ENCODE data around the gene URI1. TPM values are rescaled to one million over a fixed set of nuclear protein-coding genes. Genes with fewer than 3 reads are reported as not detected.

URI1 gene
- total and polyA plus RNA-seq, 2 donors, result 51.4 to 59.6 TPM

GRCh38 chr19:30000862-30001261 is 58.8 kb downstream of the URI1 start:
- Histone ChIP-seq H3K27ac (ENCODE audit: low read depth in 1 of 2, low read length in 1 of 2) (no peak overlapping the region), H3K27me3 (ENCODE audit: control insufficient read depth in 2 of 2, insufficient read depth in 1 of 2, low read length in 1 of 2) (no peaks in the 10 kb centered on the region), H3K4me1 (ENCODE audit: control insufficient read depth in 2 of 2, insufficient read depth in 2 of 2, low read length in 2 of 2) (peaks cover 1% of the 10 kb centered on the region in 2 donors), H3K4me3 (ENCODE audit: low read length in 2 of 2) (no peak overlapping the region), H3K36me3 (ENCODE audit: control insufficient read depth in 2 of 2, insufficient read depth in 2 of 2, low read length in 1 of 2) (no peaks in the 10 kb centered on the region), H3K9me3 (ENCODE audit: control insufficient read depth in 2 of 2, insufficient read depth in 1 of 2, low read length in 1 of 2) (no peaks in the 10 kb centered on the region)
- 100% methylated on average over 1 of the region's 1 CpG for WGBS
- DNase-seq (ENCODE audit: low read depth in 6 of 9, low spot score in 9 of 9), result no peak

- DNase-seq (ENCODE audit: low read depth in 6 of 9, low spot score in 9 of 9), result no peak
- H3K36me3 ChIP-seq (ENCODE audit: control insufficient read depth in 2 of 2, insufficient read depth in 2 of 2, low read length in 1 of 2), result no peaks in the 10 kb centered on the region
- H3K9me3 ChIP-seq (ENCODE audit: control insufficient read depth in 2 of 2, insufficient read depth in 1 of 2, low read length in 1 of 2), result no peaks in the 10 kb centered on the region
- no peaks in the 10 kb centered on the region for H3K27me3 ChIP-seq (ENCODE audit: control insufficient read depth in 2 of 2, insufficient read depth in 1 of 2, low read length in 1 of 2)
- H3K4me1 ChIP-seq (ENCODE audit: control insufficient read depth in 2 of 2, insufficient read depth in 2 of 2, low read length in 2 of 2), result peaks cover 4 to 5% of the 10 kb centered on the region in 2 donors
- WGBS, result 96% methylated on average over 3 of the region's 3 CpGs
- H3K4me3 ChIP-seq (ENCODE audit: low read length in 2 of 2), result no peak overlapping the region
- no peak overlapping the region for H3K27ac ChIP-seq (ENCODE audit: low read depth in 1 of 2, low read length in 1 of 2)
These were observed 59.3 kb downstream of the URI1 start for GRCh38 chr19:30001301-30001700.

GRCh38 chr19:30001791-30002190 is 59.8 kb downstream of the URI1 start:
- 90% methylated on average over 4 of the region's 4 CpGs for WGBS
- Histone ChIP-seq H3K4me1 (ENCODE audit: control insufficient read depth in 2 of 2, insufficient read depth in 2 of 2, low read length in 2 of 2) (peaks cover 4 to 5% of the 10 kb centered on the region in 2 donors), H3K36me3 (ENCODE audit: control insufficient read depth in 2 of 2, insufficient read depth in 2 of 2, low read length in 1 of 2) (no peaks in the 10 kb centered on the region), H3K27ac (ENCODE audit: low read depth in 1 of 2, low read length in 1 of 2) (no peak overlapping the region), H3K9me3 (ENCODE audit: control insufficient read depth in 2 of 2, insufficient read depth in 1 of 2, low read length in 1 of 2) (no peaks in the 10 kb centered on the region), H3K27me3 (ENCODE audit: control insufficient read depth in 2 of 2, insufficient read depth in 1 of 2, low read length in 1 of 2) (no peaks in the 10 kb centered on the region), H3K4me3 (ENCODE audit: low read length in 2 of 2) (no peak overlapping the region)
- no peak for DNase-seq (ENCODE audit: low read depth in 6 of 9, low spot score in 9 of 9)

- DNase-seq (ENCODE audit: low read depth in 6 of 9, low spot score in 9 of 9), result no peak
- H3K4me3 ChIP-seq (ENCODE audit: low read length in 2 of 2), result no peak overlapping the region
- 95% methylated on average over 6 of the region's 6 CpGs for WGBS
- peaks cover 4 to 5% of the 10 kb centered on the region in 2 donors for H3K4me1 ChIP-seq (ENCODE audit: control insufficient read depth in 2 of 2, insufficient read depth in 2 of 2, low read length in 2 of 2)
- H3K9me3 ChIP-seq (ENCODE audit: control insufficient read depth in 2 of 2, insufficient read depth in 1 of 2, low read length in 1 of 2), result no peaks in the 10 kb centered on the region
- H3K27ac ChIP-seq (ENCODE audit: low read depth in 1 of 2, low read length in 1 of 2), result no peak overlapping the region
- no peaks in the 10 kb centered on the region for H3K27me3 ChIP-seq (ENCODE audit: control insufficient read depth in 2 of 2, insufficient read depth in 1 of 2, low read length in 1 of 2)
- peaks cover under 1 to 1% of the 10 kb centered on the region in 2 donors for H3K36me3 ChIP-seq (ENCODE audit: control insufficient read depth in 2 of 2, insufficient read depth in 2 of 2, low read length in 1 of 2)
These were observed 61.8 kb downstream of the URI1 start for GRCh38 chr19:30003866-30004265.

GRCh38 chr19:30004403-30004802 is 62.4 kb downstream of the URI1 start:
- WGBS, result 100% methylated on average over 1 of the region's 1 CpG
- H3K4me1 ChIP-seq (ENCODE audit: control insufficient read depth in 2 of 2, insufficient read depth in 2 of 2, low read length in 2 of 2), result peaks cover 4 to 5% of the 10 kb centered on the region in 2 donors
- no peak overlapping the region for H3K27ac ChIP-seq (ENCODE audit: low read depth in 1 of 2, low read length in 1 of 2)
- no peaks in the 10 kb centered on the region for H3K27me3 ChIP-seq (ENCODE audit: control insufficient read depth in 2 of 2, insufficient read depth in 1 of 2, low read length in 1 of 2)
- DNase-seq (ENCODE audit: low read depth in 6 of 9, low spot score in 9 of 9), result no peak
- H3K4me3 ChIP-seq (ENCODE audit: low read length in 2 of 2), result no peak overlapping the region
- H3K36me3 ChIP-seq (ENCODE audit: control insufficient read depth in 2 of 2, insufficient read depth in 2 of 2, low read length in 1 of 2), result peaks cover 4 to 6% of the 10 kb centered on the region in 2 donors
- no peaks in the 10 kb centered on the region for H3K9me3 ChIP-seq (ENCODE audit: control insufficient read depth in 2 of 2, insufficient read depth in 1 of 2, low read length in 1 of 2)

GRCh38 chr19:30006207-30006606 is 64.2 kb downstream of the URI1 start:
- 41% methylated on average over 4 of the region's 4 CpGs for WGBS
- Histone ChIP-seq H3K27ac (ENCODE audit: low read depth in 1 of 2, low read length in 1 of 2) (no peak overlapping the region), H3K36me3 (ENCODE audit: control insufficient read depth in 2 of 2, insufficient read depth in 2 of 2, low read length in 1 of 2) (peaks cover 10 to 15% of the 10 kb centered on the region in 2 donors), H3K4me1 (ENCODE audit: control insufficient read depth in 2 of 2, insufficient read depth in 2 of 2, low read length in 2 of 2) (peaks cover 4 to 5% of the 10 kb centered on the region in 2 donors), H3K4me3 (ENCODE audit: low read length in 2 of 2) (no peak overlapping the region), H3K9me3 (ENCODE audit: control insufficient read depth in 2 of 2, insufficient read depth in 1 of 2, low read length in 1 of 2) (no peaks in the 10 kb centered on the region), H3K27me3 (ENCODE audit: control insufficient read depth in 2 of 2, insufficient read depth in 1 of 2, low read length in 1 of 2) (no peaks in the 10 kb centered on the region)
- DNase-seq (ENCODE audit: low read depth in 6 of 9, low spot score in 9 of 9), result peak in 6 of 9 donors; percentile 7 to 54 (median 10)

GRCh38 chr19:30008169-30008568 is 66.1 kb downstream of the URI1 start:
- Histone ChIP-seq H3K4me1 (ENCODE audit: control insufficient read depth in 2 of 2, insufficient read depth in 2 of 2, low read length in 2 of 2) (peaks cover 4 to 5% of the 10 kb centered on the region in 2 donors), H3K4me3 (ENCODE audit: low read length in 2 of 2) (no peak overlapping the region), H3K27ac (ENCODE audit: low read depth in 1 of 2, low read length in 1 of 2) (no peak overlapping the region), H3K36me3 (ENCODE audit: control insufficient read depth in 2 of 2, insufficient read depth in 2 of 2, low read length in 1 of 2) (peaks cover 17% of the 10 kb centered on the region in 2 donors), H3K27me3 (ENCODE audit: control insufficient read depth in 2 of 2, insufficient read depth in 1 of 2, low read length in 1 of 2) (no peaks in the 10 kb centered on the region), H3K9me3 (ENCODE audit: control insufficient read depth in 2 of 2, insufficient read depth in 1 of 2, low read length in 1 of 2) (no peaks in the 10 kb centered on the region)
- DNase-seq (ENCODE audit: low read depth in 6 of 9, low spot score in 9 of 9), result no peak
- 97% methylated on average over 2 of the region's 2 CpGs for WGBS

- H3K27me3 ChIP-seq (ENCODE audit: control insufficient read depth in 2 of 2, insufficient read depth in 1 of 2, low read length in 1 of 2), result no peaks in the 10 kb centered on the region
- WGBS, result 97% methylated on average over 10 of the region's 10 CpGs
- no peak overlapping the region for H3K27ac ChIP-seq (ENCODE audit: low read depth in 1 of 2, low read length in 1 of 2)
- no peak overlapping the region for H3K4me3 ChIP-seq (ENCODE audit: low read length in 2 of 2)
- no peaks in the 10 kb centered on the region for H3K9me3 ChIP-seq (ENCODE audit: control insufficient read depth in 2 of 2, insufficient read depth in 1 of 2, low read length in 1 of 2)
- DNase-seq (ENCODE audit: low read depth in 6 of 9, low spot score in 9 of 9), result no peak
- peaks cover 17% of the 10 kb centered on the region in 2 donors for H3K36me3 ChIP-seq (ENCODE audit: control insufficient read depth in 2 of 2, insufficient read depth in 2 of 2, low read length in 1 of 2)
- H3K4me1 ChIP-seq (ENCODE audit: control insufficient read depth in 2 of 2, insufficient read depth in 2 of 2, low read length in 2 of 2), result peaks cover 4 to 5% of the 10 kb centered on the region in 2 donors
These were observed 67.0 kb downstream of the URI1 start for GRCh38 chr19:30009013-30009412.

GRCh38 chr19:30011051-30011578 is 69.1 kb downstream of the URI1 start:
- Histone ChIP-seq H3K4me3 (ENCODE audit: low read length in 2 of 2) (no peak overlapping the region), H3K27me3 (ENCODE audit: control insufficient read depth in 2 of 2, insufficient read depth in 1 of 2, low read length in 1 of 2) (no peaks in the 10 kb centered on the region), H3K36me3 (ENCODE audit: control insufficient read depth in 2 of 2, insufficient read depth in 2 of 2, low read length in 1 of 2) (peaks cover 17 to 19% of the 10 kb centered on the region in 2 donors), H3K27ac (ENCODE audit: low read depth in 1 of 2, low read length in 1 of 2) (no peak overlapping the region), H3K4me1 (ENCODE audit: control insufficient read depth in 2 of 2, insufficient read depth in 2 of 2, low read length in 2 of 2) (peaks cover 0 to 1% of the 10 kb centered on the region in 2 donors), H3K9me3 (ENCODE audit: control insufficient read depth in 2 of 2, insufficient read depth in 1 of 2, low read length in 1 of 2) (no peaks in the 10 kb centered on the region)
- 96% methylated on average over 9 of the region's 9 CpGs for WGBS
- DNase-seq (ENCODE audit: low read depth in 6 of 9, low spot score in 9 of 9), result no peak

Data from thymus (tissue), 11 donors.